Measurements from ENCODE around the gene SPP2. TPM values are rescaled to one million over a fixed set of nuclear protein-coding genes. Genes with fewer than 3 reads are reported as not detected.

SPP2 gene
- total RNA-seq, 1 experiment from 2014 or later: not detected

GRCh38 chr2:234081970-234082822 lies 31.7 kb downstream of the SPP2 start (continued):
- TF ChIP-seq, protein P1, sequence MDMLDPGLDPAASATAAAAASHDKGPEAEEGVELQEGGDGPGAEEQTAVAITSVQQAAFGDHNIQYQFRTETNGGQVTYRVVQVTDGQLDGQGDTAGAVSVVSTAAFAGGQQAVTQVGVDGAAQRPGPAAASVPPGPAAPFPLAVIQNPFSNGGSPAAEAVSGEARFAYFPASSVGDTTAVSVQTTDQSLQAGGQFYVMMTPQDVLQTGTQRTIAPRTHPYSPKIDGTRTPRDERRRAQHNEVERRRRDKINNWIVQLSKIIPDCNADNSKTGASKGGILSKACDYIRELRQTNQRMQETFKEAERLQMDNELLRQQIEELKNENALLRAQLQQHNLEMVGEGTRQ (CRISPR knock-in tag; IDR thresholded peaks at IDR 0.05): no peak
- TF ChIP-seq JAZF1 (CRISPR knock-in tag; IDR thresholded peaks at IDR 0.05): no peak
- TF ChIP-seq RELA (CRISPR knock-in tag; IDR thresholded peaks at IDR 0.05; ENCODE audit: borderline replicate concordance): no peak
- TF ChIP-seq ZNF416 (CRISPR knock-in tag; IDR thresholded peaks at IDR 0.05): no peak
- no peak for TF ChIP-seq GABPB1 (CRISPR knock-in tag; IDR thresholded peaks at IDR 0.05)

GRCh38 chr2:234083572-234084348 lies 33.3 kb downstream of the SPP2 start:
- ChIA-PET CTCF (no interaction called here), POLR2A (no interaction called here)
- H3K9me3 Mint-ChIP-seq: peaks cover 25% of the 10 kb centered on the region

More at GRCh38 chr2:234083572-234084348, 33.3 kb downstream of the SPP2 start:
- Mint-ChIP-seq H3K4me1 (no peaks in the 10 kb centered on the region), H3K27ac (no peak overlapping the region), H3K4me3 (no peak overlapping the region), H3K36me3 (peaks cover 8% of the 10 kb centered on the region), H3K27me3 (ENCODE audit: low read depth) (no peaks in the 10 kb centered on the region; the same call in 1 of the 2 replicates)
- ATAC-seq (no peak), DNase-seq (ENCODE audit: low spot score) (no peak)
- TF ChIP-seq AFF4 (CRISPR knock-in tag; IDR thresholded peaks at IDR 0.05; ENCODE audit: borderline replicate concordance) (no peak), E2F5 (CRISPR knock-in tag; IDR thresholded peaks at IDR 0.05) (no peak), ERG (CRISPR knock-in tag; IDR thresholded peaks at IDR 0.05) (no peak), CBFB (CRISPR knock-in tag; IDR thresholded peaks at IDR 0.05; ENCODE audit: low read depth) (no peak), ZNF423 (CRISPR knock-in tag; IDR thresholded peaks at IDR 0.05) (no peak), RORB (CRISPR knock-in tag; IDR thresholded peaks at IDR 0.05) (no peak), ZMAT4 (CRISPR knock-in tag; IDR thresholded peaks at IDR 0.05) (no peak), TEAD4 (CRISPR knock-in tag; IDR thresholded peaks at IDR 0.05) (no peak), ZNF121 (CRISPR knock-in tag; IDR thresholded peaks at IDR 0.05) (no peak), ZNF232 (CRISPR knock-in tag; IDR thresholded peaks at IDR 0.05) (no peak), ZNF671 (CRISPR knock-in tag; IDR thresholded peaks at IDR 0.05) (no peak), STAT6 (CRISPR knock-in tag; conservative IDR thresholded peaks at IDR 0.05; ENCODE audit: low read depth) (no peak), PRRX2 (CRISPR knock-in tag; IDR thresholded peaks at IDR 0.05) (no peak), JUN (CRISPR knock-in tag; IDR thresholded peaks at IDR 0.05) (no peak), SOX15 (CRISPR knock-in tag; IDR thresholded peaks at IDR 0.05) (no peak), NR1H2 (CRISPR knock-in tag; IDR thresholded peaks at IDR 0.05) (no peak), ESRRA (CRISPR knock-in tag; IDR thresholded peaks at IDR 0.05; ENCODE audit: borderline replicate concordance) (no peak), TCF7 (CRISPR knock-in tag; IDR thresholded peaks at IDR 0.05; ENCODE audit: low read depth) (no peak)

Data from WTC11 (cell line).